IMR-90 (cell line): ENCODE data around the gene PXDC1. TPM values are rescaled to one million over a fixed set of nuclear protein-coding genes. Genes with fewer than 3 reads are reported as not detected.

Experiments
- ATAC-seq: fragments of 200-7000 bp; cut with Tn5 transposase; 2 replicates; pipeline ENCODE4 v1.9.1; 2020; ENCODE audit warnings: low read depth, mild to moderate bottlenecking, moderate library complexity
- BruUV-seq: library from RNA; stranded (reverse); fragments of 400-500 nt; replicated peaks from 2 replicates; lab custom pipeline; 2021; lab: Mats Ljungman, UMichigan
- CTCF ChIA-PET: fragments of 300-600 bp; formaldehyde crosslinking; extraction: SDS; loops from one replicate; lab custom pipeline; 2021; ENCODE audit warnings: antibody characterized with exemption; lab: Yijun Ruan, JAX
- POLR2A ChIA-PET: fragments of 300-600 bp; sonication (Branson Sonifier 250); formaldehyde crosslinking; loops from one replicate; lab custom pipeline; 2022; ENCODE audit warnings: antibody characterized with exemption; ENCODE audit not compliant: unreplicated experiment; lab: Charles Lee
- DNase-seq: peaks from one replicate; pipeline ENCODE4 v3.0.0; 2013
- H2AFZ ChIP-seq: replicated peaks from 2 replicates; pipeline ENCODE3; 2013; ENCODE audit warnings: low read length, mild to moderate bottlenecking; ENCODE audit not compliant: poor library complexity
- H2AK5ac ChIP-seq: 2 replicates; pipeline ENCODE4 v1.6.1; 2013; ENCODE audit warnings: low read depth, low read length, inconsistent platforms
- H2AK9ac ChIP-seq: replicated peaks from 2 replicates; pipeline ENCODE3; 2013; ENCODE audit warnings: mild to moderate bottlenecking, low read depth, low read length, moderate library complexity; ENCODE audit not compliant: poor library complexity
- H2BK120ac ChIP-seq: 2 replicates; pipeline ENCODE4 v1.6.1; 2013; ENCODE audit warnings: low read depth, low read length, inconsistent platforms
- H2BK15ac ChIP-seq: 3 replicates; pipeline ENCODE4 v1.6.1; 2013; ENCODE audit warnings: low read depth, low read length, inconsistent platforms
- H2BK20ac ChIP-seq: 2 replicates; pipeline ENCODE4 v1.6.1; 2013; ENCODE audit warnings: low read depth, mild to moderate bottlenecking, inconsistent platforms, low read length, moderate library complexity
- H2BK5ac ChIP-seq: 2 replicates; pipeline ENCODE4 v1.6.1; 2013; ENCODE audit warnings: mild to moderate bottlenecking, low read depth, low read length, inconsistent platforms; ENCODE audit not compliant: poor library complexity, severe bottlenecking
- H3K14ac ChIP-seq: replicated peaks from 2 replicates; pipeline ENCODE4 v1.6.1; 2013; ENCODE audit warnings: low read depth, low read length, inconsistent platforms
- H3K18ac ChIP-seq: 2 replicates; pipeline ENCODE4 v1.6.1; 2013; ENCODE audit warnings: low read depth, low read length, control low read depth
- H3K23ac ChIP-seq: 2 replicates; pipeline ENCODE4 v1.6.1; 2013; ENCODE audit warnings: low read depth, low read length, inconsistent platforms
- H3K27ac ChIP-seq: 2 replicates; pipeline ENCODE4 v1.5.1; 2013; ENCODE audit warnings: mild to moderate bottlenecking, control low read depth, low read length; ENCODE audit not compliant: insufficient read depth
- H3K27me3 ChIP-seq: 2 replicates; pipeline ENCODE4 v1.6.1; 2013; ENCODE audit warnings: low read length; ENCODE audit not compliant: control insufficient read depth, insufficient read depth
- H3K36me3 ChIP-seq: 2 replicates; pipeline ENCODE4 v1.6.1; 2013; ENCODE audit warnings: low read length, mixed read lengths; ENCODE audit not compliant: control insufficient read depth, insufficient read depth
- H3K4ac ChIP-seq: 2 replicates; pipeline ENCODE4 v1.6.1; 2013; ENCODE audit warnings: low read depth, low read length, inconsistent platforms
- H3K4me1 ChIP-seq: 2 replicates; pipeline ENCODE4 v1.6.1; 2013; ENCODE audit warnings: low read length, mixed read lengths; ENCODE audit not compliant: control insufficient read depth, insufficient read depth
- H3K4me2 ChIP-seq: 2 replicates; pipeline ENCODE4 v1.6.1; 2013; ENCODE audit warnings: low read depth, mild to moderate bottlenecking, control low read depth, low read length, moderate library complexity
- H3K4me3 ChIP-seq: 2 replicates; pipeline ENCODE4 v1.5.1; 2013; ENCODE audit warnings: low read depth, mild to moderate bottlenecking, control low read depth, low read length, moderate library complexity; ENCODE audit not compliant: insufficient read depth
- H3K56ac ChIP-seq: 2 replicates; pipeline ENCODE4 v1.6.1; 2013; ENCODE audit warnings: low read length, inconsistent platforms; ENCODE audit not compliant: insufficient read depth; ENCODE audit errors: extremely low read depth
- H3K79me1 ChIP-seq, 2 experiments: 2 replicates each; pipeline ENCODE4 v1.6.1; 2013; ENCODE audit warnings: low read length in 2 of 2, inconsistent platforms in 1 of 2, low read depth in 1 of 2
- H3K9ac ChIP-seq: 2 replicates; pipeline ENCODE4 v1.6.1; 2013; ENCODE audit warnings: low read depth, low read length, control low read depth
- H3K9me1 ChIP-seq: 2 replicates; pipeline ENCODE4 v1.6.1; 2013; ENCODE audit warnings: low read length, inconsistent platforms; ENCODE audit not compliant: insufficient read depth
- H3K9me3 ChIP-seq: 2 replicates; pipeline ENCODE4 v1.6.1; 2013; ENCODE audit warnings: low read length; ENCODE audit not compliant: control insufficient read depth, insufficient read depth
- H4K20me1 ChIP-seq: 2 replicates; pipeline ENCODE4 v1.6.1; 2013; ENCODE audit warnings: low read length, inconsistent platforms; ENCODE audit not compliant: insufficient read depth
- H4K5ac ChIP-seq: 2 replicates; pipeline ENCODE4 v1.6.1; 2013; ENCODE audit warnings: mild to moderate bottlenecking, low read depth, low read length, control low read depth
- H4K8ac ChIP-seq, 2 experiments: 2 replicates each; pipeline ENCODE4 v1.6.1; 2013; ENCODE audit warnings: low read depth in 2 of 2, low read length in 2 of 2, control low read depth in 1 of 2, inconsistent platforms in 1 of 2
- H4K91ac ChIP-seq: 2 replicates; pipeline ENCODE4 v1.6.1; 2013; ENCODE audit warnings: low read depth, low read length, inconsistent platforms; ENCODE audit not compliant: insufficient read depth
- CEBPB ChIP-seq: IDR thresholded peaks from 2 replicates; pipeline ENCODE4 v1.6.1; 2012; ENCODE audit warnings: low read depth, low read length, improper control_type of control experiment
- FOS ChIP-seq: fragments of 150-350 bp; IDR thresholded peaks from 2 replicates; pipeline ENCODE4 v1.6.1; 2016; ENCODE audit warnings: low read depth, low read length
- MAZ ChIP-seq: IDR thresholded peaks from 2 replicates; pipeline ENCODE4 v1.6.1; 2012; ENCODE audit warnings: low read depth, mild to moderate bottlenecking, low read length, improper control_type of control experiment, moderate library complexity, borderline replicate concordance
- MXI1 ChIP-seq: IDR thresholded peaks from 2 replicates; pipeline ENCODE4 v1.6.1; 2012; ENCODE audit warnings: low read depth, mild to moderate bottlenecking, low read length, moderate library complexity, borderline replicate concordance
- POLR2A ChIP-seq: IDR thresholded peaks from 2 replicates; pipeline ENCODE4 v1.6.1; 2012; ENCODE audit warnings: mild to moderate bottlenecking, low read depth, low read length
- SMC3 ChIP-seq: fragments of 150-350 bp; IDR thresholded peaks from 2 replicates; pipeline ENCODE4 v1.6.1; 2016; ENCODE audit warnings: low read depth, mild to moderate bottlenecking, antibody characterized with exemption, low read length, moderate library complexity
- WGBS, 2 experiments: methylation state at CpG; one replicate each; pipeline versions ENCODE4 v1.1.5 to v1.1.7; 2013; ENCODE audit warnings: missing lambda C conversion rate in 2 of 2; ENCODE audit not compliant: insufficient read length in 1 of 2; ENCODE audit errors: extremely low coverage in 2 of 2; 5-methylcytosine and 5-hydroxymethylcytosine counted together
- dilution Hi-C: fragments of 300-500 bp; cut with HindIII; formaldehyde crosslinking; loops from one replicate; pipeline ENCODE4 v1.14.3; 2018; ENCODE audit warnings: low sequenced_read_pairs; ENCODE audit not compliant: unreplicated experiment
- in situ Hi-C: fragments of 300-500 bp; cut with MboI; formaldehyde crosslinking; loops from 3 replicates; pipeline ENCODE4 v1.14.3; 2019; ENCODE audit warnings: low sequenced_read_pairs, inconsistent platforms, mixed read lengths
- intact Hi-C: fragments of 100-400 bp; cut with micrococcal nuclease; formaldehyde crosslinking; loops from 2 replicates; pipeline ENCODE4 v1.10.0; 2022
- polyA plus RNA-seq, 3 experiments: library from polyadenylated mRNA; depleted of rRNA; stranded (reverse); fragments of >200 nt; gene quantifications; 2 replicates each; pipeline ENCODE4 v1.2.3, GENCODE V29; 2012; ENCODE audit warnings: low replicate concordance in 1 of 3
- total RNA-seq: library from RNA; depleted of rRNA; stranded (reverse); fragments of >200 nt; gene quantifications from 2 replicates; pipeline ENCODE4 v1.2.3, GENCODE V29; 2012
- TF ChIP-seq, protein P1 (sequence below): conservative IDR thresholded peaks from 2 replicates; pipeline ENCODE4 v1.5.1; 2012; ENCODE audit warnings: mild to moderate bottlenecking, low read depth, low read length, improper control_type of control experiment

The PXDC1 gene
- total and polyA plus RNA-seq, 2 of the 4 experiments (the other 2 are of a cell fraction), result 63.3 to 72.2 TPM

GRCh38 chr6:3749067-3749841 is 2.3 kb downstream of the PXDC1 start:
- peak overlapping the region in 1 of 2 experiments; percentile 7; a peak in 1 of 4 replicates for H4K8ac ChIP-seq
- H2AK9ac ChIP-seq, result peak overlapping the region; percentile 76
- H2AFZ ChIP-seq, result no peak overlapping the region
- H3K56ac ChIP-seq, result no peak overlapping the region
- peaks cover 22% of the 10 kb centered on the region for H3K4me1 ChIP-seq
- in situ Hi-C loops (loop anchor here (5.0 to 25.0 kb wide), 4 partner anchors 98 to 612 kb away; partner anchors contain the start of gene FAM50B), intact Hi-C loops (loop anchor here (2.0 to 10.0 kb wide), 2 partner anchors 184 to 406 kb away; no protein-coding TSS in a partner anchor), dilution Hi-C loops (no loop called here)
- peak overlapping the region; percentile 62 for H4K91ac ChIP-seq
- H2BK15ac ChIP-seq, result no peak overlapping the region; the same call in 1 of the 3 replicates
- H3K9me1 ChIP-seq, result peaks cover 29% of the 10 kb centered on the region
- H3K18ac ChIP-seq, result peak overlapping the region; percentile 13
- H3K4me2 ChIP-seq, result peak overlapping the region; percentile 85
- WGBS, 2 experiments, result 60% methylated on average over 5 of the region's 24 CpGs; no CpG with 5 or more reads in 1 of the 2 experiments
- peak overlapping the region; percentile 16; the same call in 1 of the 2 replicates for H2BK20ac ChIP-seq
- H3K14ac ChIP-seq, result peak overlapping the region; percentile 70
- H3K27ac ChIP-seq, result peak overlapping the region; percentile 86
- TF ChIP-seq FOS, result no peak
- no peak for TF ChIP-seq CEBPB
- TF ChIP-seq MXI1, result no peak
- TF ChIP-seq, protein P1, sequence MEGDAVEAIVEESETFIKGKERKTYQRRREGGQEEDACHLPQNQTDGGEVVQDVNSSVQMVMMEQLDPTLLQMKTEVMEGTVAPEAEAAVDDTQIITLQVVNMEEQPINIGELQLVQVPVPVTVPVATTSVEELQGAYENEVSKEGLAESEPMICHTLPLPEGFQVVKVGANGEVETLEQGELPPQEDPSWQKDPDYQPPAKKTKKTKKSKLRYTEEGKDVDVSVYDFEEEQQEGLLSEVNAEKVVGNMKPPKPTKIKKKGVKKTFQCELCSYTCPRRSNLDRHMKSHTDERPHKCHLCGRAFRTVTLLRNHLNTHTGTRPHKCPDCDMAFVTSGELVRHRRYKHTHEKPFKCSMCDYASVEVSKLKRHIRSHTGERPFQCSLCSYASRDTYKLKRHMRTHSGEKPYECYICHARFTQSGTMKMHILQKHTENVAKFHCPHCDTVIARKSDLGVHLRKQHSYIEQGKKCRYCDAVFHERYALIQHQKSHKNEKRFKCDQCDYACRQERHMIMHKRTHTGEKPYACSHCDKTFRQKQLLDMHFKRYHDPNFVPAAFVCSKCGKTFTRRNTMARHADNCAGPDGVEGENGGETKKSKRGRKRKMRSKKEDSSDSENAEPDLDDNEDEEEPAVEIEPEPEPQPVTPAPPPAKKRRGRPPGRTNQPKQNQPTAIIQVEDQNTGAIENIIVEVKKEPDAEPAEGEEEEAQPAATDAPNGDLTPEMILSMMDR, result no peak
- no peak for TF ChIP-seq SMC3
- no peak for TF ChIP-seq POLR2A
- no peak for TF ChIP-seq MAZ
- peak overlapping the region; percentile 75 for H3K9ac ChIP-seq
- H3K23ac ChIP-seq, result peak overlapping the region; percentile 41
- ChIA-PET POLR2A (interaction anchor here (0.6 to 1.5 kb wide), 3 partner anchors 17 to 152 kb away, joined by 3 to 5 read pairs (median 5); no protein-coding TSS in a partner anchor), CTCF (interaction anchor here (0.6 to 2.0 kb wide), 10 partner anchors 17 to 408 kb away, joined by 3 to 7 read pairs (median 4); partner anchors contain the start of gene FAM50B)
- peak overlapping the region; percentile 91 for H3K4ac ChIP-seq
- DNase-seq (no peak), ATAC-seq (no peak)
- H2BK120ac ChIP-seq, result peak overlapping the region; percentile 42
- no peaks in the 10 kb centered on the region for H3K9me3 ChIP-seq
- H3K4me3 ChIP-seq, result peak overlapping the region; percentile 99
- no peaks in the 10 kb centered on the region for H3K27me3 ChIP-seq
- peaks cover 9% of the 10 kb centered on the region; the same call in 1 of the 2 replicates for H3K36me3 ChIP-seq
- H4K5ac ChIP-seq, result no peak overlapping the region; the same call in 1 of the 2 replicates
- H2BK5ac ChIP-seq, result peak overlapping the region; percentile 94
- H3K79me1 ChIP-seq, result peaks cover 8 to 57% of the 10 kb centered on the region in 2 experiments; a peak in 3 of 4 replicates
- H4K20me1 ChIP-seq, result peaks cover 62% of the 10 kb centered on the region
- no TSS peak for BruUV-seq
- peak overlapping the region; percentile 58 for H2AK5ac ChIP-seq
